ENCODE results near the gene RNU7-1. TPM values are rescaled to one million over a fixed set of nuclear protein-coding genes. Genes with fewer than 3 reads are reported as not detected.

The RNU7-1 gene
- total RNA-seq, 1 experiment from 2014 or later = not detected

DNA sequence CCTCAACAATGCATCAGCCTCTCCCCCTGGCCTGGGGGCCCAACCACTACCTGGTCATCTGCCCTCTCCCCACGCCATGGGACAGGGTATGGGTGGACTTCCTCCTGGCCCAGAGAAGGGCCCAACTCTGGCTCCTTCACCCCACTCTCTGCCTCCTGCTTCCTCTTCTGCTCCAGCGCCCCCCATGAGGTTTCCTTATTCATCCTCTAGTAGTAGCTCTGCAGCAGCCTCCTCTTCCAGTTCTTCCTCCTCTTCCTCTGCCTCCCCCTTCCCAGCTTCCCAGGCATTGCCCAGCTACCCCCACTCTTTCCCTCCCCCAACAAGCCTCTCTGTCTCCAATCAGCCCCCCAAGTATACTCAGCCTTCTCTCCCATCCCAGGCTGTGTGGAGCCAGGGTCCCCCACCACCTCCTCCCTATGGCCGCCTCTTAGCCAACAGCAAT is 7.4 kb upstream of the RNU7-1 start:
- TF ChIP-seq, protein P1, sequence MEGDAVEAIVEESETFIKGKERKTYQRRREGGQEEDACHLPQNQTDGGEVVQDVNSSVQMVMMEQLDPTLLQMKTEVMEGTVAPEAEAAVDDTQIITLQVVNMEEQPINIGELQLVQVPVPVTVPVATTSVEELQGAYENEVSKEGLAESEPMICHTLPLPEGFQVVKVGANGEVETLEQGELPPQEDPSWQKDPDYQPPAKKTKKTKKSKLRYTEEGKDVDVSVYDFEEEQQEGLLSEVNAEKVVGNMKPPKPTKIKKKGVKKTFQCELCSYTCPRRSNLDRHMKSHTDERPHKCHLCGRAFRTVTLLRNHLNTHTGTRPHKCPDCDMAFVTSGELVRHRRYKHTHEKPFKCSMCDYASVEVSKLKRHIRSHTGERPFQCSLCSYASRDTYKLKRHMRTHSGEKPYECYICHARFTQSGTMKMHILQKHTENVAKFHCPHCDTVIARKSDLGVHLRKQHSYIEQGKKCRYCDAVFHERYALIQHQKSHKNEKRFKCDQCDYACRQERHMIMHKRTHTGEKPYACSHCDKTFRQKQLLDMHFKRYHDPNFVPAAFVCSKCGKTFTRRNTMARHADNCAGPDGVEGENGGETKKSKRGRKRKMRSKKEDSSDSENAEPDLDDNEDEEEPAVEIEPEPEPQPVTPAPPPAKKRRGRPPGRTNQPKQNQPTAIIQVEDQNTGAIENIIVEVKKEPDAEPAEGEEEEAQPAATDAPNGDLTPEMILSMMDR (IDR thresholded peaks at IDR 0.05; ENCODE audit: unreplicated experiment) = no peak
- H3K4me3 Mint-ChIP-seq (ENCODE audit: low read depth, unreplicated experiment) = peak overlapping the region; percentile 75
- H3K9me3 Mint-ChIP-seq (ENCODE audit: low read depth, unreplicated experiment) = no peaks in the 10 kb centered on the region
- CTCF ChIA-PET = interaction anchor here (0.6 to 0.8 kb wide), 2 partner anchors 64 to 204 kb away, joined by 3 read pairs; no protein-coding TSS in a partner anchor
- peaks cover 41% of the 10 kb centered on the region for H3K4me1 Mint-ChIP-seq (ENCODE audit: low read depth, unreplicated experiment)
- no TSS peak for BruUV-seq (replicated peaks)
- peak overlapping the region; percentile 93 for H3K27ac Mint-ChIP-seq (ENCODE audit: unreplicated experiment)
- H3K27me3 Mint-ChIP-seq (ENCODE audit: unreplicated experiment) = no peaks in the 10 kb centered on the region
- DNase-seq = no peak
- intact Hi-C loops (cut with micrococcal nuclease; ENCODE audit: unreplicated experiment) = no loop called here
- peaks cover 80% of the 10 kb centered on the region for H3K36me3 Mint-ChIP-seq (ENCODE audit: insufficient read depth, unreplicated experiment)

DNA sequence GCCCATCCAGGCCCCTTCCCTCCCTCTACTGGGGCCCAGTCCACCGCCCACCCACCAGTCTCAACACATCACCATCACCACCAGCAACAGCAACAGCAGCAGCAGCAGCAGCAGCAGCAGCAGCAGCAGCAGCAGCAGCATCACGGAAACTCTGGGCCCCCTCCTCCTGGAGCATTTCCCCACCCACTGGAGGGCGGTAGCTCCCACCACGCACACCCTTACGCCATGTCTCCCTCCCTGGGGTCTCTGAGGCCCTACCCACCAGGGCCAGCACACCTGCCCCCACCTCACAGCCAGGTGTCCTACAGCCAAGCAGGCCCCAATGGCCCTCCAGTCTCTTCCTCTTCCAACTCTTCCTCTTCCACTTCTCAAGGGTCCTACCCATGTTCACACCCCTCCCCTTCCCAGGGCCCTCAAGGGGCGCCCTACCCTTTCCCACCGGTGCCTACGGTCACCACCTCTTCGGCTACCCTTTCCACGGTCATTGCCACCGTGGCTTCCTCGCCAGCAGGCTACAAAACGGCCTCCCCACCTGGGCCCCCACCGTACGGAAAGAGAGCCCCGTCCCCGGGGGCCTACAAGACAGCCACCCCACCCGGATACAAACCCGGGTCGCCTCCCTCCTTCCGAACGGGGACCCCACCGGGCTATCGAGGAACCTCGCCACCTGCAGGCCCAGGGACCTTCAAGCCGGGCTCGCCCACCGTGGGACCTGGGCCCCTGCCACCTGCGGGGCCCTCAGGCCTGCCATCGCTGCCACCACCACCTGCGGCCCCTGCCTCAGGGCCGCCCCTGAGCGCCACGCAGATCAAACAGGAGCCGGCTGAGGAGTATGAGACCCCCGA is 6.8 kb upstream of the RNU7-1 start:
- Mint-ChIP-seq H3K4me1 (ENCODE audit: low read depth, unreplicated experiment) (peaks cover 41% of the 10 kb centered on the region), H3K27me3 (ENCODE audit: unreplicated experiment) (no peaks in the 10 kb centered on the region), H3K9me3 (ENCODE audit: low read depth, unreplicated experiment) (no peaks in the 10 kb centered on the region), H3K4me3 (ENCODE audit: low read depth, unreplicated experiment) (peak overlapping the region; percentile 75), H3K27ac (ENCODE audit: unreplicated experiment) (peak overlapping the region; percentile 93), H3K36me3 (ENCODE audit: insufficient read depth, unreplicated experiment) (peaks cover 87% of the 10 kb centered on the region)
- TF ChIP-seq, protein P1 (IDR thresholded peaks at IDR 0.05; ENCODE audit: unreplicated experiment) = no peak
- intact Hi-C loops (cut with micrococcal nuclease; ENCODE audit: unreplicated experiment) = no loop called here
- BruUV-seq (replicated peaks) = TSS peak; percentile 36
- CTCF ChIA-PET = interaction anchor here (1.2 kb wide), 1 partner anchor 68 kb away, joined by 10 read pairs; no protein-coding TSS in a partner anchor
- peak; percentile 30 for DNase-seq

DNA sequence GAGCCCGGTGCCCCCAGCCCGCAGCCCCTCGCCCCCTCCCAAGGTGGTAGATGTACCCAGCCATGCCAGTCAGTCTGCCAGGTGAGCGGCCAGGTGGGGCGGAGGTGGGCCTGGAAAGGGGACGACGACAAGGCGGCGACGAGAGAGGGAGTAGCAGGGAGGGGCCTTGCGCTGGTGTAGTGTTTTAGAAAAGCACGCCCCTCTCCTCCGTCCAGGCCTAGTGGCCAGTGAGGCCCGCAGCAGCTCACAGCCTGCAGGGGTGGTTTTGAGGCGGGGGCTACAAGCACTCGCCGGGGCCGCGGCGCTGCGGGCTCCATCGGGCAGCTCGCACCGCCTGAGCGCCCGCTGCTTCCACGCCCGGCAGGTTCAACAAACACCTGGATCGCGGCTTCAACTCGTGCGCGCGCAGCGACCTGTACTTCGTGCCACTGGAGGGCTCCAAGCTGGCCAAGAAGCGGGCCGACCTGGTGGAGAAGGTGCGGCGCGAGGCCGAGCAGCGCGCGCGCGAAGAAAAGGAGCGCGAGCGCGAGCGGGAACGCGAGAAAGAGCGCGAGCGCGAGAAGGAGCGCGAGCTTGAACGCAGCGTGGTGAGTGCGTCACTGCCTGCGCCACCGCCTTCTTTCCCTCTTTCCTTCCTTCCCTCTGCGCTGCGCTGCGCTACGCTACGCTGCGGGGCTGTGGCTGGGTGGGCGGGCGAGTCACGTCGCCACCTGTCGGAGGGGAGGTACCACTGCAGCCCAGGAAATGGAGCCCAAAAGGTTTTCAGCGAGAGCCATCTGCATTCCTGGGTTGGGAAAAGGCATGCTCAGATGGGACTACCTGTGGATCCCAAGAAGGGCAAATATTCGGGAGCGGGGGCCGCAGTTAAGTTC is 5.9 kb upstream of the RNU7-1 start:
- BruUV-seq (replicated peaks) = TSS peak; percentile 95
- Mint-ChIP-seq H3K36me3 (ENCODE audit: insufficient read depth, unreplicated experiment) (peaks cover 87% of the 10 kb centered on the region), H3K4me1 (ENCODE audit: low read depth, unreplicated experiment) (peaks cover 34% of the 10 kb centered on the region), H3K27ac (ENCODE audit: unreplicated experiment) (peak overlapping the region; percentile 93), H3K27me3 (ENCODE audit: unreplicated experiment) (no peaks in the 10 kb centered on the region), H3K9me3 (ENCODE audit: low read depth, unreplicated experiment) (no peaks in the 10 kb centered on the region), H3K4me3 (ENCODE audit: low read depth, unreplicated experiment) (peak overlapping the region; percentile 75)
- peak; percentile 93 for DNase-seq
- TF ChIP-seq, protein P1 (IDR thresholded peaks at IDR 0.05; ENCODE audit: unreplicated experiment) = peak; percentile 89
- CTCF ChIA-PET = interaction anchor here (0.6 to 1.2 kb wide), 7 partner anchors 8 to 68 kb away, joined by 3 to 10 read pairs (median 4); partner anchors contain the start of gene SPSB2
- intact Hi-C loops (cut with micrococcal nuclease; ENCODE audit: unreplicated experiment) = no loop called here

Data from Calu3 (cell line).